H9 (cell line): ENCODE measurements around the gene RALY. TPM values are rescaled to one million over a fixed set of nuclear protein-coding genes. Genes with fewer than 3 reads are reported as not detected.

Experiments
- DNase-seq: peaks from one replicate; pipeline ENCODE4 v3.0.0-alpha.2; 2017
- H2AFZ ChIP-seq: one replicate; pipeline ENCODE4 v1.6.1; 2013; ENCODE audit warnings: mild to moderate bottlenecking, low read length, control low read depth, moderate library complexity
- H2AK5ac ChIP-seq: 2 replicates; pipeline ENCODE4 v1.6.1; 2013; ENCODE audit warnings: low read length, control low read depth, mixed read lengths; ENCODE audit not compliant: insufficient read length
- H2BK120ac ChIP-seq: one replicate; pipeline ENCODE4 v1.6.1; 2013; ENCODE audit warnings: low read depth, mild to moderate bottlenecking, low read length, control low read depth, inconsistent platforms; ENCODE audit not compliant: poor library complexity, severe bottlenecking
- H2BK12ac ChIP-seq: 2 replicates; pipeline ENCODE4 v1.6.1; 2013; ENCODE audit warnings: low read length, control low read depth, mixed read lengths, low read depth; ENCODE audit not compliant: insufficient read length
- H2BK15ac ChIP-seq: 2 replicates; pipeline ENCODE4 v1.6.1; 2013; ENCODE audit warnings: low read depth, low read length, control low read depth
- H2BK20ac ChIP-seq: one replicate; pipeline ENCODE4 v1.6.1; 2013; ENCODE audit warnings: low read depth, mild to moderate bottlenecking, low read length, control low read depth, inconsistent platforms; ENCODE audit not compliant: poor library complexity, severe bottlenecking
- H2BK5ac ChIP-seq: 2 replicates; pipeline ENCODE4 v1.6.1; 2013; ENCODE audit warnings: low read length, control low read depth, mixed read lengths; ENCODE audit not compliant: insufficient read length
- H3K14ac ChIP-seq: 2 replicates; pipeline ENCODE4 v1.6.1; 2013; ENCODE audit warnings: low read length, control low read depth; ENCODE audit not compliant: insufficient read depth
- H3K18ac ChIP-seq: 2 replicates; pipeline ENCODE4 v1.6.1; 2013; ENCODE audit warnings: low read depth, mild to moderate bottlenecking, mixed read lengths, low read length, control low read depth; ENCODE audit not compliant: insufficient read length
- H3K23ac ChIP-seq: 2 replicates; pipeline ENCODE4 v1.6.1; 2013; ENCODE audit warnings: low read length, control low read depth, mixed read lengths, low read depth; ENCODE audit not compliant: insufficient read length
- H3K23me2 ChIP-seq: 2 replicates; pipeline ENCODE4 v1.6.1; 2013; ENCODE audit warnings: low read depth, mild to moderate bottlenecking, mixed read lengths, low read length, control low read depth; ENCODE audit not compliant: insufficient read length, poor library complexity, severe bottlenecking
- H3K27ac ChIP-seq: 2 replicates; pipeline ENCODE4 v1.5.1; 2013; ENCODE audit warnings: low read length, control low read depth, mixed read lengths, low read depth; ENCODE audit not compliant: insufficient read length
- H3K27me3 ChIP-seq: 2 replicates; pipeline ENCODE4 v1.6.1; 2013; ENCODE audit warnings: low read length, control low read depth, inconsistent platforms; ENCODE audit not compliant: insufficient read depth
- H3K4ac ChIP-seq: 2 replicates; pipeline ENCODE4 v1.6.1; 2013; ENCODE audit warnings: low read depth, mild to moderate bottlenecking, control low read depth, inconsistent platforms, low read length, moderate library complexity
- H3K4me1 ChIP-seq: 2 replicates; pipeline ENCODE4 v1.6.1; 2013; ENCODE audit warnings: low read length, control low read depth, inconsistent platforms; ENCODE audit not compliant: insufficient read depth
- H3K4me2 ChIP-seq: 2 replicates; pipeline ENCODE4 v1.6.1; 2013; ENCODE audit warnings: low read length, control low read depth, mixed read lengths; ENCODE audit not compliant: insufficient read length, insufficient read depth
- H3K56ac ChIP-seq: 2 replicates; pipeline ENCODE4 v1.6.1; 2013; ENCODE audit warnings: low read depth, mild to moderate bottlenecking, mixed read lengths, low read length, control low read depth; ENCODE audit not compliant: insufficient read length
- H3K79me1 ChIP-seq: 2 replicates; pipeline ENCODE4 v1.6.1; 2013; ENCODE audit warnings: low read depth, mild to moderate bottlenecking, moderate library complexity, low read length, control low read depth, inconsistent platforms; ENCODE audit not compliant: insufficient read depth, poor library complexity, severe bottlenecking
- H3K79me2 ChIP-seq: 2 replicates; pipeline ENCODE4 v1.6.1; 2013; ENCODE audit warnings: low read length, control low read depth, inconsistent platforms; ENCODE audit not compliant: insufficient read depth
- H3K9ac ChIP-seq: 2 replicates; pipeline ENCODE4 v1.6.1; 2013; ENCODE audit warnings: low read length, control low read depth, mixed read lengths; ENCODE audit not compliant: insufficient read length; ENCODE audit errors: extremely low read depth
- H3K9me3 ChIP-seq: one replicate; pipeline ENCODE4 v1.6.1; 2013; ENCODE audit warnings: low read depth, low read length, inconsistent platforms; ENCODE audit not compliant: control insufficient read depth
- H3T11ph ChIP-seq: one replicate; pipeline ENCODE4 v1.6.1; 2013; ENCODE audit warnings: mild to moderate bottlenecking, low read length, control low read depth, inconsistent platforms
- H4K20me1 ChIP-seq: one replicate; pipeline ENCODE4 v1.6.1; 2013; ENCODE audit not compliant: control insufficient read depth, insufficient read length, insufficient read depth
- H4K5ac ChIP-seq: 2 replicates; pipeline ENCODE4 v1.6.1; 2013; ENCODE audit warnings: low read depth, mild to moderate bottlenecking, mixed read lengths, low read length, control low read depth; ENCODE audit not compliant: insufficient read length
- H4K8ac ChIP-seq: replicated peaks from 2 replicates; pipeline ENCODE4 v1.6.1; 2013; ENCODE audit warnings: low read length, control low read depth, mixed read lengths, low read depth; ENCODE audit not compliant: insufficient read length
- H4K91ac ChIP-seq: 2 replicates; pipeline ENCODE4 v1.6.1; 2013; ENCODE audit warnings: low read depth, mild to moderate bottlenecking, moderate library complexity, mixed read lengths, low read length, control low read depth; ENCODE audit not compliant: insufficient read length
- H3K27ac Mint-ChIP-seq, 3 experiments: 2 replicates in 2 of 3; 3 replicates in 1 of 3; pipeline ENCODE4 v1.8.0; 2020 to 2021; ENCODE audit warnings: mixed read lengths in 3 of 3, mild to moderate bottlenecking in 1 of 3, moderate library complexity in 1 of 3
- H3K27me3 Mint-ChIP-seq: 2 replicates; pipeline ENCODE4 v1.8.0; 2021; ENCODE audit warnings: low read depth, mild to moderate bottlenecking, moderate library complexity, mixed read lengths
- H3K36me3 Mint-ChIP-seq, 3 experiments: 2 replicates in 2 of 3; 3 replicates in 1 of 3; pipeline ENCODE4 v1.8.0; 2020 to 2021; ENCODE audit warnings: low read depth in 3 of 3, mixed read lengths in 3 of 3; ENCODE audit not compliant: insufficient read depth in 1 of 3
- H3K4me1 Mint-ChIP-seq, 2 experiments: 2 replicates each; pipeline ENCODE4 v1.8.0; 2020; ENCODE audit warnings: mixed read lengths in 2 of 2
- H3K4me3 Mint-ChIP-seq, 2 experiments: 2 replicates in 1 of 2; 3 replicates in 1 of 2; pipeline ENCODE4 v1.8.0; 2020 to 2021; ENCODE audit warnings: mild to moderate bottlenecking in 2 of 2, mixed read lengths in 2 of 2, moderate library complexity in 1 of 2
- H3K9me3 Mint-ChIP-seq, 2 experiments: 2 replicates in 1 of 2; 3 replicates in 1 of 2; pipeline ENCODE4 v1.8.0; 2020; ENCODE audit warnings: mild to moderate bottlenecking in 2 of 2, mixed read lengths in 2 of 2, moderate library complexity in 1 of 2
- WGBS: extraction: QIAGEN DNeasy Blood & Tissue Kit; methylation state at CpG from one replicate; pipeline ENCODE4 v1.1.7; 2013; ENCODE audit warnings: missing lambda C conversion rate, low lambda C conversion rate, mixed read lengths; ENCODE audit not compliant: insufficient read length; ENCODE audit errors: extremely low coverage; 5-methylcytosine and 5-hydroxymethylcytosine counted together
- total RNA-seq: library from RNA; stranded (reverse); gene quantifications from 2 replicates; pipeline ENCODE4 v1.2.1, GENCODE V29; 2021
- TF ChIP-seq, protein P1 (sequence below): fragments of 200-600 bp; sonication (generic); conservative IDR thresholded peaks from 3 replicates; pipeline ENCODE4 v1.8.0; 2021; ENCODE audit warnings: antibody characterized with exemption, mild to moderate bottlenecking

The RALY gene
- total RNA-seq, 1 experiment from 2014 or later = 199 TPM

DNA sequence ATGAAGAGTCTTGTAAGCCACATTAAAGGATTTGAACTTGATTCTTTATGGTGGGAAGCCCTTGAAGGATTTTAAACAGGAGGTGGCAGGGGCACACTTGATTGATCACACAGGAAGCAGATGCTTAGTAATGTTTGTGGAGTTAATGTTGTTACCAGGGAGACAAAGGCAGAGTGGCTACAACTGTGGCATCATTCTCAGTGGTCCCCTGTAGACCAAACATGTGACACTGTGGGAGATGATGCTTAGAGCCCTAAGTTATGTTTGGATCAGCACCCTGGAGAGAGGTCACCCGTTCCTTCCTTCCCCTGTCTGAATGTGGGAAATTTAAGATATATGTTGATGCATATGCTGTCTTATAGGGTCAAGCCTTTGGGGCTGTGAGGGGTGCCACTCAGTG lies 65.1 kb downstream of the RALY start:
- no peaks in the 10 kb centered on the region for H3K9me3 Mint-ChIP-seq
- no peak for DNase-seq
- no peak overlapping the region for H3K9ac ChIP-seq
- peaks cover 6 to 14% of the 10 kb centered on the region in 2 experiments; a peak in 3 of 4 replicates for H3K4me1 Mint-ChIP-seq
- no peak overlapping the region for H3K23ac ChIP-seq
- no peak overlapping the region for H2BK20ac ChIP-seq
- H3K27me3 Mint-ChIP-seq = no peaks in the 10 kb centered on the region
- WGBS = no CpG with 5 or more reads among the region's 1 CpG
- H4K8ac ChIP-seq = no peak overlapping the region
- no peaks in the 10 kb centered on the region for H3K23me2 ChIP-seq
- no peaks in the 10 kb centered on the region for H3K79me2 ChIP-seq
- no peak overlapping the region for H2BK120ac ChIP-seq
- TF ChIP-seq, protein P1, sequence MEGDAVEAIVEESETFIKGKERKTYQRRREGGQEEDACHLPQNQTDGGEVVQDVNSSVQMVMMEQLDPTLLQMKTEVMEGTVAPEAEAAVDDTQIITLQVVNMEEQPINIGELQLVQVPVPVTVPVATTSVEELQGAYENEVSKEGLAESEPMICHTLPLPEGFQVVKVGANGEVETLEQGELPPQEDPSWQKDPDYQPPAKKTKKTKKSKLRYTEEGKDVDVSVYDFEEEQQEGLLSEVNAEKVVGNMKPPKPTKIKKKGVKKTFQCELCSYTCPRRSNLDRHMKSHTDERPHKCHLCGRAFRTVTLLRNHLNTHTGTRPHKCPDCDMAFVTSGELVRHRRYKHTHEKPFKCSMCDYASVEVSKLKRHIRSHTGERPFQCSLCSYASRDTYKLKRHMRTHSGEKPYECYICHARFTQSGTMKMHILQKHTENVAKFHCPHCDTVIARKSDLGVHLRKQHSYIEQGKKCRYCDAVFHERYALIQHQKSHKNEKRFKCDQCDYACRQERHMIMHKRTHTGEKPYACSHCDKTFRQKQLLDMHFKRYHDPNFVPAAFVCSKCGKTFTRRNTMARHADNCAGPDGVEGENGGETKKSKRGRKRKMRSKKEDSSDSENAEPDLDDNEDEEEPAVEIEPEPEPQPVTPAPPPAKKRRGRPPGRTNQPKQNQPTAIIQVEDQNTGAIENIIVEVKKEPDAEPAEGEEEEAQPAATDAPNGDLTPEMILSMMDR = no peak
- H3K18ac ChIP-seq = no peak overlapping the region
- no peak overlapping the region for H2BK15ac ChIP-seq
- no peak overlapping the region for H4K91ac ChIP-seq
- H3K14ac ChIP-seq = no peak overlapping the region
- H3K56ac ChIP-seq = no peak overlapping the region
- H3K4me1 ChIP-seq = no peaks in the 10 kb centered on the region
- H3K4ac ChIP-seq = no peak overlapping the region
- no peak overlapping the region for H3K4me2 ChIP-seq
- H3K27ac Mint-ChIP-seq = no peak overlapping the region
- H3K27me3 ChIP-seq = no peaks in the 10 kb centered on the region
- H2BK12ac ChIP-seq = no peak overlapping the region
- H2BK5ac ChIP-seq = no peak overlapping the region
- no peak overlapping the region for H3K4me3 Mint-ChIP-seq
- H3K9me3 ChIP-seq = no peaks in the 10 kb centered on the region
- no peak overlapping the region for H2AK5ac ChIP-seq
- H4K5ac ChIP-seq = no peak overlapping the region
- no peaks in the 10 kb centered on the region for H3K79me1 ChIP-seq
- H4K20me1 ChIP-seq = no peaks in the 10 kb centered on the region
- no peak overlapping the region for H3T11ph ChIP-seq
- H3K27ac ChIP-seq = no peak overlapping the region
- H3K36me3 Mint-ChIP-seq = peaks cover 0 to 2% (median 0%) of the 10 kb centered on the region in 3 experiments; a peak in 1 of 7 replicates
- H2AFZ ChIP-seq = no peak overlapping the region
